Measurements from ENCODE around the gene BRD9. TPM values are rescaled to one million over a fixed set of nuclear protein-coding genes. Genes with fewer than 3 reads are reported as not detected.

BRD9 gene
- total RNA-seq, 1 experiment from 2014 or later: 55.6 TPM

GRCh38 chr5:819078-819477 is 73.5 kb downstream of the BRD9 start:
- CTCF ChIA-PET: no interaction called here
- DNase-seq (ENCODE audit: low spot score): no peak
- Mint-ChIP-seq H3K9me3 (peaks cover 8% of the 10 kb centered on the region), H3K27me3 (ENCODE audit: low read depth) (no peaks in the 10 kb centered on the region; the same call in 1 of the 2 replicates), H3K36me3 (peaks cover 21% of the 10 kb centered on the region), H3K4me3 (no peak overlapping the region), H3K4me1 (no peaks in the 10 kb centered on the region), H3K27ac (no peak overlapping the region)
- ATAC-seq: no peak
- no peak for TF ChIP-seq ETV6 (CRISPR knock-in tag; IDR thresholded peaks at IDR 0.05)
- POLR2A ChIA-PET: no interaction called here

- Mint-ChIP-seq H3K27ac (no peak overlapping the region), H3K9me3 (peaks cover 8% of the 10 kb centered on the region), H3K27me3 (ENCODE audit: low read depth) (no peaks in the 10 kb centered on the region), H3K36me3 (peaks cover 11% of the 10 kb centered on the region), H3K4me1 (peaks cover 8% of the 10 kb centered on the region), H3K4me3 (no peak overlapping the region)
- TF ChIP-seq ZNF532 (CRISPR knock-in tag; IDR thresholded peaks at IDR 0.05; ENCODE audit: borderline replicate concordance): no peak
- TF ChIP-seq USF1 (CRISPR knock-in tag; IDR thresholded peaks at IDR 0.05): no peak
- no peak for TF ChIP-seq NFYB (CRISPR knock-in tag; conservative IDR thresholded peaks at IDR 0.05; ENCODE audit: low read depth)
- no peak for TF ChIP-seq E2F5 (CRISPR knock-in tag; IDR thresholded peaks at IDR 0.05)
- TF ChIP-seq ZNF512 (CRISPR knock-in tag; IDR thresholded peaks at IDR 0.05; ENCODE audit: borderline replicate concordance): no peak
- DNase-seq (ENCODE audit: low spot score) (no peak), ATAC-seq (no peak)
- POLR2A ChIA-PET: no interaction called here
- CTCF ChIA-PET: no interaction called here
Measured at GRCh38 chr5:816176-816575, 76.4 kb downstream of the BRD9 start.

GRCh38 chr5:815449-815848 is 77.2 kb downstream of the BRD9 start:
- Mint-ChIP-seq H3K4me1 (peaks cover 8% of the 10 kb centered on the region), H3K27me3 (ENCODE audit: low read depth) (no peaks in the 10 kb centered on the region), H3K27ac (no peak overlapping the region), H3K36me3 (peaks cover 11% of the 10 kb centered on the region), H3K9me3 (peaks cover 8% of the 10 kb centered on the region), H3K4me3 (no peak overlapping the region)
- CTCF ChIA-PET: no interaction called here
- no peak for DNase-seq (ENCODE audit: low spot score)
- TF ChIP-seq FOXK1 (CRISPR knock-in tag; IDR thresholded peaks at IDR 0.05) (no peak), ZNF512 (CRISPR knock-in tag; IDR thresholded peaks at IDR 0.05; ENCODE audit: borderline replicate concordance) (no peak), HMGXB4 (CRISPR knock-in tag; IDR thresholded peaks at IDR 0.05) (no peak)
- POLR2A ChIA-PET: no interaction called here
- no peak for ATAC-seq

Other genes starting within 250 kb of the BRD9 start
- 1.8 to 2.1 TPM (median 1.8 TPM) in 3 replicates for gene TPPP, start 199.4 kb downstream of the BRD9 start, total RNA-seq (2021)
- 2.3 to 4.4 TPM (median 3.1 TPM) in 3 replicates for gene ZDHHC11B, start 108.1 kb downstream of the BRD9 start, total RNA-seq (2021)
- 21.4 to 37.5 TPM (median 37.3 TPM) in 3 replicates for gene ZDHHC11, start 41.8 kb downstream of the BRD9 start, total RNA-seq (2021)
- 31.4 to 35.0 TPM (median 33.7 TPM) in 3 replicates for gene TRIP13, start 83 bp upstream of the BRD9 start, total RNA-seq (2021)
- gene NKD2, start 116.0 kb upstream of the BRD9 start, total RNA-seq (2021): 12.8 to 16.6 TPM (median 15.9 TPM) in 3 replicates
- gene SLC12A7, start 219.3 kb upstream of the BRD9 start, total RNA-seq (2021): 28.1 to 29.9 TPM (median 29.9 TPM) in 3 replicates

All from WTC11 (cell line).